ENCODE data around the gene ZNF608.

ZNF608 gene

GRCh38 chr5:124708086-124708485, 38.4 kb downstream of the ZNF608 start:
- peaks cover 8 to 21% of the 10 kb centered on the region in 2 experiments for H3K4me1 ChIP-seq (ENCODE audit: control insufficient read depth in 1 of 2, insufficient read depth in 1 of 2, low read depth in 1 of 2, low read length in 1 of 2)

GRCh38 chr5:124707520-124707919, 38.9 kb downstream of the ZNF608 start:
- Histone ChIP-seq H3K9me3 (no peaks in the 10 kb centered on the region), H3K4me3 (ENCODE audit: low read depth in 1 of 2, low read length in 1 of 2) (no peak overlapping the region), H3K27ac (no peak overlapping the region), H3K27me3 (no peaks in the 10 kb centered on the region), H3K4me1 (ENCODE audit: control insufficient read depth in 1 of 2, insufficient read depth in 1 of 2, low read depth in 1 of 2, low read length in 1 of 2) (peaks cover 5 to 15% of the 10 kb centered on the region in 2 experiments), H3K36me3 (no peaks in the 10 kb centered on the region)
- TF ChIP-seq CTCF (IDR thresholded peaks at IDR 0.05), result no peak

More at GRCh38 chr5:124708086-124708485, 38.4 kb downstream of the ZNF608 start:
- Histone ChIP-seq H3K36me3 (no peaks in the 10 kb centered on the region), H3K27me3 (no peaks in the 10 kb centered on the region), H3K4me3 (ENCODE audit: low read depth in 1 of 2, low read length in 1 of 2) (no peak overlapping the region), H3K9me3 (no peaks in the 10 kb centered on the region), H3K27ac (no peak overlapping the region)
- no peak for TF ChIP-seq CTCF (IDR thresholded peaks at IDR 0.05)

- peaks cover 5 to 14% of the 10 kb centered on the region in 2 experiments for H3K4me1 ChIP-seq (ENCODE audit: control insufficient read depth in 1 of 2, insufficient read depth in 1 of 2, low read depth in 1 of 2, low read length in 1 of 2)
- TF ChIP-seq CTCF (IDR thresholded peaks at IDR 0.05), result no peak
Measured at GRCh38 chr5:124706729-124707361, 39.6 kb downstream of the ZNF608 start.

GRCh38 chr5:124706051-124706450, 40.4 kb downstream of the ZNF608 start:
- no peak for TF ChIP-seq CTCF (IDR thresholded peaks at IDR 0.05)
- H3K27ac ChIP-seq, result no peak overlapping the region
- H3K27me3 ChIP-seq, result no peaks in the 10 kb centered on the region
- no peaks in the 10 kb centered on the region for H3K36me3 ChIP-seq
- H3K9me3 ChIP-seq, result no peaks in the 10 kb centered on the region
- H3K4me3 ChIP-seq (ENCODE audit: low read depth in 1 of 2, low read length in 1 of 2), result no peak overlapping the region
- H3K4me1 ChIP-seq (ENCODE audit: control insufficient read depth in 1 of 2, insufficient read depth in 1 of 2, low read depth in 1 of 2, low read length in 1 of 2), result peaks cover 5 to 14% of the 10 kb centered on the region in 2 experiments

More at GRCh38 chr5:124706729-124707361, 39.6 kb downstream of the ZNF608 start:
- H3K4me3 ChIP-seq (ENCODE audit: low read depth in 1 of 2, low read length in 1 of 2), result no peak overlapping the region
- H3K36me3 ChIP-seq, result no peaks in the 10 kb centered on the region
- H3K27me3 ChIP-seq, result no peaks in the 10 kb centered on the region
- no peaks in the 10 kb centered on the region for H3K9me3 ChIP-seq
- no peak overlapping the region for H3K27ac ChIP-seq

- Histone ChIP-seq H3K4me3 (ENCODE audit: low read depth in 1 of 2, low read length in 1 of 2) (no peak overlapping the region), H3K4me1 (ENCODE audit: control insufficient read depth in 1 of 2, insufficient read depth in 1 of 2, low read depth in 1 of 2, low read length in 1 of 2) (peaks cover 5 to 14% of the 10 kb centered on the region in 2 experiments), H3K27me3 (no peaks in the 10 kb centered on the region), H3K9me3 (no peaks in the 10 kb centered on the region), H3K36me3 (no peaks in the 10 kb centered on the region), H3K27ac (no peak overlapping the region)
- TF ChIP-seq CTCF (IDR thresholded peaks at IDR 0.05), result no peak
Measured at GRCh38 chr5:124705577-124705976, 40.9 kb downstream of the ZNF608 start.
